Peyer's patch (tissue), 4 donors: ENCODE data around the gene MRPL30.

Experiments
- CTCF ChIP-seq, 6 experiments: fragments of 450-650 bp in 4 of 6; fragments of 200-600 bp in 2 of 6; sonication (generic) in 1 of 6; IDR thresholded peaks; one replicate each; pipeline ENCODE4 v1.5.1; 2017 to 2019; ENCODE audit warnings: antibody characterized with exemption in 6 of 6, mild to moderate bottlenecking in 3 of 6, moderate library complexity in 1 of 6
- POLR2A ChIP-seq, 2 donors: fragments of 450-650 bp; IDR thresholded peaks; one replicate each; pipeline ENCODE4 v1.5.1; 2017; ENCODE audit warnings: antibody characterized with exemption in 2 of 2, mild to moderate bottlenecking in 2 of 2, moderate library complexity in 2 of 2

- TF ChIP-seq POLR2A (IDR thresholded peaks at IDR 0.05) = no peak
- TF ChIP-seq CTCF (IDR thresholded peaks at IDR 0.05) = no peak
Observed at GRCh38 chr2:99140860-99141109, 40.2 kb upstream of the MRPL30 start.
